Peyer's patch (tissue), 4 donors: Measurements from ENCODE around the gene DACT2.

Source experiments
- CTCF ChIP-seq, 6 experiments: fragments of 450-650 bp in 4 of 6; fragments of 200-600 bp in 2 of 6; sonication (generic) in 1 of 6; IDR thresholded peaks; one replicate each; pipeline ENCODE4 v1.5.1; 2017 to 2019; ENCODE audit warnings: antibody characterized with exemption in 6 of 6, mild to moderate bottlenecking in 3 of 6, moderate library complexity in 1 of 6
- POLR2A ChIP-seq, 2 donors: fragments of 450-650 bp; IDR thresholded peaks; one replicate each; pipeline ENCODE4 v1.5.1; 2017; ENCODE audit warnings: antibody characterized with exemption in 2 of 2, mild to moderate bottlenecking in 2 of 2, moderate library complexity in 2 of 2

DNA sequence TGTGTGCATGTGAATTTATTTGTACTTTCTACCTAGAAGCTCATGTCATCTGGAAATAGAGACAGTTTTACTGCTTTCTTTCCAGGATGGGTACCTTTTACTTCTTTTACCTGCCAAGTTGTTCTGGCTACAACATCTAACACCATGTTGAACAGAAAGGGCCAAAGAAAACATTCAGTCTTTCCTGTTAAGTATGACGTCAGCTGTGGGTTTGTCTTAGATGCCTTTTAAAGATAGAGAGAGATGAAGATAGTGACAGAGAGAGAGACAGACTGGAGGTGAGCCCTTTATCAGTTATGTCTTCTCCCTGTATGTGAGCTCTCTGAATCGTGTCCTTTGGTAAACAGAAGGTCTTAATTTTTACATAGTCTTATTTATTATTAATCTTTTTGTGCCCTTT, 3.4 kb upstream of the DACT2 start:
- TF ChIP-seq CTCF (IDR thresholded peaks at IDR 0.05) (no peak), POLR2A (IDR thresholded peaks at IDR 0.05) (no peak)
